Measurements from ENCODE around the gene LDHD.
"Not testable (repeated sequence)": the region's sequence is repeated elsewhere in the genome, so short reads cannot be mapped to it uniquely, and the experiment has no call there.

LDHD gene

GRCh38 chr16:75100603-75100990 lies 16.0 kb downstream of the LDHD start:
- no peak overlapping the region for H3K4me3 ChIP-seq (ENCODE audit: low read depth, low read length)

GRCh38 chr16:75099738-75100602 lies 16.6 kb downstream of the LDHD start:
- H3K4me3 ChIP-seq (ENCODE audit: low read depth, low read length) = no peak overlapping the region

- no peak overlapping the region for H3K4me3 ChIP-seq (ENCODE audit: low read depth, low read length)
Measured at GRCh38 chr16:75099075-75099667, 17.4 kb downstream of the LDHD start.

GRCh38 chr16:75097941-75098901 lies 18.4 kb downstream of the LDHD start:
- no peak overlapping the region for H3K4me3 ChIP-seq (ENCODE audit: low read depth, low read length)

DNA sequence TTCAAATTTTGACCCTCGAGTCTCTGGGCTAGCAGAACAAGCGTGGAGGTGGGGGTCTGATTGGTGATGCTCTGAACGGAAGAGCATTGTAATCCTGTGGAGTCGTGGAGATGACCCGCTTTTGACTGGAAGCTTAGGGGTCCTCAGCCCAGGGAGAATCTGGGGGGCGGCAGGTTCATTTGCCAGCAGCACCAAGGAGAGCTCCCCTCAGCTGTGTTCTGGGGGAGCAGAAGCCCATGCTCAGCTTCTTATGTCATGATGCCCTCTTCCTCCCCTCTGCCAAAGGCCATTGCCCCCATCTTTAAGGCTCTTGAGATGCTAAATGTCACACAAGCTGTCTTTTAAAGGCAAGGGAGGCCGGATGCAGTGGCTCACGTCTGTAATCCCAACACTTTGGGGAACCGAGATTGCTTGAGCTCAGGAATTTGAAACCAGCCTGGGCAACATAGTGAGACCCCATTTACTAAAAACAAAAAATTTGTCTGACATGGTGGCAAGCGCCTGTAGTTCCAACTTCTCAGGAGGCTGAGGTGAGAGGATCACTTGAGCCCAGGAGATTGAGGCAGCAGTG lies 19.3 kb downstream of the LDHD start:
- no peak overlapping the region for H3K4me3 ChIP-seq (ENCODE audit: low read depth, low read length)

DNA sequence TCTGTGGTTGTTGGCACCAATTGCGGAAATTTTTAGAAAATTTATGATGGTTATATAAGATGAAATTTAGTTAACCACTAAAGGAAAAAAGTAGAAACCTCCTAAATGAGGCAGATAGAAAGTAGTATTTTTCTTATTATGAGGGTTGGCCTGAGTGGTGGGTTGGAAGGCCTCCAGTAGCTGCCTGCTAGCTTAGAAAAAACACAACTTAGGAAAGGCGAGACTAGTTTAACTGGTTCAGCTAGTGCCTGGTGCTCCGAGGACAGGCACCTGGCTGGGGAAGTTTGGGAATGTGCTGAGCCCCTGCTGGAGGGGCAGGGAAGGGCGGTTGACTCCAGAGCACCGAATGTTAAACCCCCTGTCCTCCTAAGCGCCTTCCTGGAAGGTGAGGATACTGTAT lies 19.9 kb downstream of the LDHD start:
- H3K4me3 ChIP-seq (ENCODE audit: low read depth, low read length) = no peak overlapping the region

DNA sequence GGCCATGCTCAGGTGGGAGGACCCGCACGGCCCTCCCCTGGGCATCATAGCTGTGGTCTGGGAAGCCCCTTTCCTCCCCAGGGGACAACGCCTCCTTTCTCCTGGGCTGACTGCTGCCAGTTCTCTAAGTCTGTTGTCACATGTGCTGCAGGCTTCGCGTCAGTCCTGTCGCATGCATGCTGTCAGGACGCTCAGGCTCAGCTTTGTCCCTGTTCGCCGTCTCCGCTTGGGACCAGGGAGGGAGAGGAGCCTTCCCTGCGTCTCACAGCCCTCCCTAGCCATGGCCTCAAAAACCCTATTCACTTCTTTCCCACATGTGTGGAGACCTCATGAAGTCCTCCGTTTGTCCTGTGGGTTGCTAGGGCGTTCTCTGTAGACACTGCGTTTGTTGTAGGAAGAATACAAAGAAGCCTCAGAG lies 21.4 kb downstream of the LDHD start:
- no peak overlapping the region for H3K4me3 ChIP-seq (ENCODE audit: low read depth, low read length)

GRCh38 chr16:75093598-75094540 lies 22.7 kb downstream of the LDHD start:
- H3K4me3 ChIP-seq (ENCODE audit: low read depth, low read length) = no peak overlapping the region

GRCh38 chr16:75092777-75093176 lies 23.8 kb downstream of the LDHD start:
- no peak overlapping the region for H3K4me3 ChIP-seq (ENCODE audit: low read depth, low read length)

GRCh38 chr16:75091619-75092018 lies 25.0 kb downstream of the LDHD start:
- H3K4me3 ChIP-seq (ENCODE audit: low read depth, low read length) = not testable (repeated sequence)

GRCh38 chr16:75090899-75091298 lies 25.7 kb downstream of the LDHD start:
- not testable (repeated sequence) for H3K4me3 ChIP-seq (ENCODE audit: low read depth, low read length)

GRCh38 chr16:75089486-75090202 lies 26.9 kb downstream of the LDHD start:
- H3K4me3 ChIP-seq (ENCODE audit: low read depth, low read length) = no peak overlapping the region

DNA sequence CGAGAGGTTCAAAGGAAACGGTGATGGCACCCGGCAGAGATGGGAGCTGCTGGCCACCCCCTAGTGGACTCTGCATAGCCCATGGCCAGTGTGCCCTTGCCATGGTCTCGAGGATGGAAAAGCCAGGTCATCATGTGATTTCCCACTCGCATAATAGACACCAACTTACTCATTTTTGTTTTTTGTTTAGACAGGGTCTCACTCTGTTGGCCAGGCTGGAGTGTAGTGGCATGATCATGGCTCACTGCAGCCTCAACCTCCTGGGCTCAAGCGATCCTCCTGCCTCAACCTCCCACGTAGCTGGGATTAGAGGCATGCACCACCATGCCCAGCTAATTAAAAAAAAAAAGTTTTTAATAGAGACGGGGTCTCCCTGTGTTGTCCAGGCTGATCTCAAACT lies 27.6 kb downstream of the LDHD start:
- no peak overlapping the region for H3K4me3 ChIP-seq (ENCODE audit: low read depth, low read length)

DNA sequence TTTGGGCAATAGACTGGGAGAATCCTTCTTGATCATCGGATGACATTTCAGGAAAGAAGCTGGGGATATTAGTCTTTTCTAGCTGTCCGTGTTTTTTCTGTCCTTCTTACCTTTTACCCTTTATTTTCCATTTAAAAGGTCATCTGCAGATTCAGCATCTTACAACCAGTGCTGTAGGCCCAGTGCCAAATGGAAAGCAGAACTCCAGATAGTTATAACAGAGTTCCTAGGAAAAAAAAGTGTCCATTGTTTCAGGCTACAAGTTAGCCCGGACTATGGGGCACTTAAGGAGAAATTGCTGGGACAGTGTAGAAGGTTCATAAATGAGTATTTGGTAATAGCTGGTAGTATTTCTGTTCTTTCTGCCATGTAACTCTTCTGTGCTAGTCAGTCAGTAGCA lies 28.4 kb downstream of the LDHD start:
- H3K4me3 ChIP-seq (ENCODE audit: low read depth, low read length) = no peak overlapping the region

GRCh38 chr16:75087375-75087979 lies 29.1 kb downstream of the LDHD start:
- no peak overlapping the region for H3K4me3 ChIP-seq (ENCODE audit: low read depth, low read length)

GRCh38 chr16:75086688-75087374 lies 29.7 kb downstream of the LDHD start:
- H3K4me3 ChIP-seq (ENCODE audit: low read depth, low read length) = no peak overlapping the region

DNA sequence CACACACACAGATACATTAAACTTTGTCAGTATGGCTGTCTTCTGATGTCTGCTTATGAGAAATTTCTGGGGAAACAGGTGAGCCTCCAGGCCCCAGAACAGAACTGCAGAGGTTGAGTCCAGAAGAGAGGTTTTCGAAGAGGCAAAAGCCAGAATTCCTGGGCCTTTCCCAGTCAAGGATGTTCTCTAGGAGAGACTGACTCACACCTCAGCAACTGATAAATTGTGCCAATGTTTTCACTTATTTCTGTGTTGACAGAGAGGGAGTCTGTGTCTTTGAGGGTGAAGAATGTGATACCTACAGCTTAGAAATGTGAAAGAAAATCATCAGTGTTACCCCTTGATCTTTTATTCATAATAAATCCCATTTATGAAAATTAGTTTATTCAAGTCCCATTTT lies 30.3 kb downstream of the LDHD start:
- no peak overlapping the region for H3K4me3 ChIP-seq (ENCODE audit: low read depth, low read length)

- no peak overlapping the region for H3K4me3 ChIP-seq (ENCODE audit: low read depth, low read length)
Measured at GRCh38 chr16:75085556-75085955, 31.0 kb downstream of the LDHD start.

Measured in iPS-11a (cell line).